HG03039 (cell line): Measurements from ENCODE around the gene SPON1.
"Not testable (repeated sequence)": the region's sequence is repeated elsewhere in the genome, so short reads cannot be mapped to it uniquely, and the experiment has no call there.

Source experiments
- ATAC-seq: cut with Tn5 transposase; IDR thresholded peaks from one replicate; pipeline ENCODE4 v1.9.1; 2021; ENCODE audit warnings: mild to moderate bottlenecking, moderate library complexity; ENCODE audit not compliant: unreplicated experiment

Gene SPON1

GRCh38 chr11:14029971-14030920 lies 67.7 kb downstream of the SPON1 start:
- no peak for ATAC-seq

GRCh38 chr11:14035526-14035925 lies 73.0 kb downstream of the SPON1 start:
- not testable (repeated sequence) for ATAC-seq

GRCh38 chr11:14036469-14036868 lies 73.9 kb downstream of the SPON1 start:
- ATAC-seq: no peak

- no peak for ATAC-seq
These were observed 78.5 kb downstream of the SPON1 start for GRCh38 chr11:14041040-14041439.

- ATAC-seq: no peak
These were observed 79.0 kb downstream of the SPON1 start for GRCh38 chr11:14041565-14041964.

GRCh38 chr11:14042686-14043465 lies 80.4 kb downstream of the SPON1 start:
- ATAC-seq: no peak

GRCh38 chr11:14044916-14045315 lies 82.4 kb downstream of the SPON1 start:
- no peak for ATAC-seq

GRCh38 chr11:14045417-14045816 lies 82.9 kb downstream of the SPON1 start:
- no peak for ATAC-seq

GRCh38 chr11:14052198-14052597 lies 89.7 kb downstream of the SPON1 start:
- no peak for ATAC-seq

GRCh38 chr11:14054116-14055107 lies 91.9 kb downstream of the SPON1 start:
- ATAC-seq: no peak

GRCh38 chr11:14055936-14056335 lies 93.4 kb downstream of the SPON1 start:
- ATAC-seq: no peak

- no peak for ATAC-seq
These were observed 95.5 kb downstream of the SPON1 start for GRCh38 chr11:14058061-14058460.

- ATAC-seq: no peak
These were observed 97.0 kb downstream of the SPON1 start for GRCh38 chr11:14059491-14059890.

- no peak for ATAC-seq
These were observed 99.2 kb downstream of the SPON1 start for GRCh38 chr11:14061721-14062120.

GRCh38 chr11:14065141-14065540 lies 102.6 kb downstream of the SPON1 start:
- no peak for ATAC-seq

- ATAC-seq: no peak
These were observed 103.2 kb downstream of the SPON1 start for GRCh38 chr11:14065681-14066080.

GRCh38 chr11:14067686-14068085 lies 105.2 kb downstream of the SPON1 start:
- no peak for ATAC-seq

- ATAC-seq: no peak
These were observed 108.4 kb downstream of the SPON1 start for GRCh38 chr11:14070896-14071295.

- no peak for ATAC-seq
These were observed 111.4 kb downstream of the SPON1 start for GRCh38 chr11:14073849-14074476.
